Stimulated activated CD8-positive, alpha-beta memory T cell treated with anti-CD3 and anti-CD28 coated beads, Interleukin-12 subunit alpha, Interleukin-12 subunit beta, amount 100 ng/mL, for 1 hour (primary cell): ENCODE data around the gene ST6GAL1.
"Not testable (repeated sequence)": the region's sequence is repeated elsewhere in the genome, so short reads cannot be mapped to it uniquely, and the experiment has no call there.

Experiments
- DNase-seq: peaks from one replicate; pipeline ENCODE4 v3.0.0-alpha.2; 2020; ENCODE audit warnings: low read depth

ST6GAL1 gene

GRCh38 chr3:187046033-187046432 is 115.7 kb downstream of the ST6GAL1 start:
- no peak for DNase-seq

- no peak for DNase-seq
Observed at GRCh38 chr3:187049462-187050101, 119.3 kb downstream of the ST6GAL1 start.

DNA sequence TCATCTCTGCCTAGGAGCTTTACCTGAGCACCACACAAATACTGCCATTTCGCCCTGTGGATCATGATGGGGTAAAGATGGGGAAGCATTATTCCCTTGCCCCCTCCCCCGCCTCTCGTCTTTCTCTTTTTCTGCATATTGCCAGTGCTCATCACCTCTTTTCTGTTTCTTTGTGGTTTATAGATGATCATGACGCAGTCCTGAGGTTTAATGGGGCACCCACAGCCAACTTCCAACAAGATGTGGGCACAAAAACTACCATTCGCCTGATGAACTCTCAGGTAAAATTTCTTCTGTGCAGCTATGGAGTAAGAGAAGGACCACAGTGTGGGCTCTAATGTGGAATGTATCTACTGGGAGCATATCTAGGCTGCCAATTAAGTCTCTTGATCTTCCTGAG is 120.7 kb downstream of the ST6GAL1 start:
- no peak for DNase-seq

GRCh38 chr3:187051724-187052366 is 121.5 kb downstream of the ST6GAL1 start:
- DNase-seq = no peak

DNA sequence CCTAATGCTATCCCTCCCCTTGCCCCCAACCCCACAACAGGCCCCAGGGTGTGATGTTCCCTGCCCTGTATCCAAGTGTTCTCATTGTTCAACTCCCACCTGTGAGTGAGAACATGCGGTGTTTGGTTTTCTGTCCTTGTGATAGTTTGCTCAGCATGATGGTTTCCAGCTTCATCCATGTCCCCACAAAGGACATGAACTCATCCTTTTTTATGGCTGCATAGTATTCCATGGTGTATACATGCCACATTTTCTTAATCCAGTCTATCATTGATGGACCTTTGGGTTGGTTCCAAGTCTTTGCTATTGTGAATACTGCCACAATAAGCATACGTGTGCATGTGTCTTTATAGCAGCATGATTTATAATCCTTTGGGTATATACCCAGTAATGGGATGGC is 122.1 kb downstream of the ST6GAL1 start:
- DNase-seq = not testable (repeated sequence)

- not testable (repeated sequence) for DNase-seq
Observed at GRCh38 chr3:187054433-187054832, 124.1 kb downstream of the ST6GAL1 start.

- DNase-seq = not testable (repeated sequence)
Observed at GRCh38 chr3:187057803-187058202, 127.5 kb downstream of the ST6GAL1 start.

- DNase-seq = no peak
Observed at GRCh38 chr3:187061748-187062147, 131.4 kb downstream of the ST6GAL1 start.

- no peak for DNase-seq
Observed at GRCh38 chr3:187062526-187063177, 132.3 kb downstream of the ST6GAL1 start.

- DNase-seq = no peak
Observed at GRCh38 chr3:187063286-187064121, 133.2 kb downstream of the ST6GAL1 start.

- DNase-seq = no peak
Observed at GRCh38 chr3:187064210-187065115, 134.1 kb downstream of the ST6GAL1 start.

GRCh38 chr3:187066228-187066995 is 136.1 kb downstream of the ST6GAL1 start:
- peak; percentile 33 for DNase-seq

- DNase-seq = no peak
Observed at GRCh38 chr3:187068787-187069186, 138.5 kb downstream of the ST6GAL1 start.

- no peak for DNase-seq
Observed at GRCh38 chr3:187069857-187070516, 139.7 kb downstream of the ST6GAL1 start.

- DNase-seq = no peak
Observed at GRCh38 chr3:187072102-187072501, 141.8 kb downstream of the ST6GAL1 start.

DNA sequence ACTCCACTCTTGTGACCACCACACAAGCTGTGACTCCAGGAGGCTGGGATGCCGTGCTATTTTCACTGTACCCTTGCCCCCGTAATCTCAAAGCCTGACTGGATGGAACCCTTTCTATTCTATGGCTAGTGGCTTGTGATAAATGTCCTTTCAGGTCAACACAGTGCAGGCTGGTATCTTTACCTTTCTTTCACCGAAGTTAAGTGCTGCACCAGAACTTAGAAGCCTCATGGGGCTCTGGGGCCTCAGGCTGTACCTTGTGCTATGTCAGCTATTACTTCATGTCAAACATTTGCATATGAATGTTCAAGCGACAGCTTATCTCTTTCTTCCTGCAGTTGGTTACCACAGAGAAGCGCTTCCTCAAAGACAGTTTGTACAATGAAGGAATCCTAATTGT is 142.2 kb downstream of the ST6GAL1 start:
- no peak for DNase-seq

GRCh38 chr3:187073581-187074098 is 143.3 kb downstream of the ST6GAL1 start:
- no peak for DNase-seq

DNA sequence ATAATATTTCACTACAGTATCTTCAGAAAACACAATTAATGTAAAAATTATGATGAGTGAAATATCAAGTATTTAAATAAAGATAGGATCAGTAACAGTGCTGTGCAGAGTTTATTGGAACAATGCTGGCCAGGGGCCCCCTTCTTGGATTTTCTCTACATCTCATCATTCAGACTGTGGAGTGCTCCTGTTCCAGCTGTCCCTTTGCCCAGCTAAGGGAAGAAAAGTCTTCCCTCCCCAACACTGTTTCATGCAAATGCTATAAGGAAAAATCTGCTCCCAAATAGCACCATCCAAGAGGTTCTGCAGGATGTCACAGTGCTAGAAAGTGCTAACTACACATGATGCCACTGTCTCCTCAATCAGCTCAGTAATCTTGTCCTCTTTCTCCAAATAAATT is 144.5 kb downstream of the ST6GAL1 start:
- no peak for DNase-seq

- DNase-seq = no peak
Observed at GRCh38 chr3:187076297-187076696, 146.0 kb downstream of the ST6GAL1 start.

DNA sequence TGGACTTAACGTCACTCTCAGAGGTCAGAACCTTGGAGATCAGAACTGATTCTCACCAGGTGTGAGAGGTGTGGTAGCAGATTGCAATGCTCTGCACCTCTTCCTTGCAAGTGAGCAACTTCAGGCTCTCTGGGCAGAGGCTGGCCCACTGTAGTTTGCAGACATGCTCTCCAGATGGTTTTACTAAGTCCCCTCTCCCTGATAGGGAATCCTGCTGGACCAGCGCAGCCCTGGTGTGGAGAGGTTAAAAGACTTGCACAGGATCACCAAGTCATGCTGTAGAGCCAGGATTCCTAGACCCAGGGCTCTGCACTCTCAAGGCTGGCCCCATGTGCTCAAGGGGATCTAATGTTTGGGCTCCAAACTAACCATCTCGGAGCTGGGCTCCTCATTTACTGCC is 146.8 kb downstream of the ST6GAL1 start:
- no peak for DNase-seq
